NCI-H2081 treated with DMSO at 0.1 percent for 48 hours (cell line): ENCODE measurements around the gene CUX1.
"Not testable (repeated sequence)": the region's sequence is repeated elsewhere in the genome, so short reads cannot be mapped to it uniquely, and the experiment has no call there.

Experiments
- DNase-seq: peaks from one replicate; lab custom pipeline; 2025; lab: John Stamatoyannopoulos, UW

CUX1 gene

DNA sequence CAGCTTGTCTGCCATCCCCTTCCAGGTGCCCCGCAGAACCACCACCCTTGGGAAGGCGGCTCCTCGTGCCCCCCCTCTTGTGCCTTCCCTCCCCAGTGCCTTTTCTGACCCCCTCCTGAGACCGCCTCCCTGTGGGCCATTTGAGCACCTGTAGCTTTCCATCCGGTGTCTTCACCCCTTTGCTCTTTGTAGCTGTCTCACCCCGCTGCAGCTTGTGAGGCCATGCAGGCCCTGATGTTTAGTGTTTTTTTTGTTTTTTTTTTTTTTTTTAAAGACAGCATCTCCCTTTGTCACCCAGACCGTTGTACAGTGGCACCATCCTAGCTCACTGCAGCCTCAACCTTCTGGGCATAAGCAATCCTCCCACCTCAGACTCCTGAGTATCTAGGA is 52.5 kb downstream of the CUX1 start:
- no peak for DNase-seq

DNA sequence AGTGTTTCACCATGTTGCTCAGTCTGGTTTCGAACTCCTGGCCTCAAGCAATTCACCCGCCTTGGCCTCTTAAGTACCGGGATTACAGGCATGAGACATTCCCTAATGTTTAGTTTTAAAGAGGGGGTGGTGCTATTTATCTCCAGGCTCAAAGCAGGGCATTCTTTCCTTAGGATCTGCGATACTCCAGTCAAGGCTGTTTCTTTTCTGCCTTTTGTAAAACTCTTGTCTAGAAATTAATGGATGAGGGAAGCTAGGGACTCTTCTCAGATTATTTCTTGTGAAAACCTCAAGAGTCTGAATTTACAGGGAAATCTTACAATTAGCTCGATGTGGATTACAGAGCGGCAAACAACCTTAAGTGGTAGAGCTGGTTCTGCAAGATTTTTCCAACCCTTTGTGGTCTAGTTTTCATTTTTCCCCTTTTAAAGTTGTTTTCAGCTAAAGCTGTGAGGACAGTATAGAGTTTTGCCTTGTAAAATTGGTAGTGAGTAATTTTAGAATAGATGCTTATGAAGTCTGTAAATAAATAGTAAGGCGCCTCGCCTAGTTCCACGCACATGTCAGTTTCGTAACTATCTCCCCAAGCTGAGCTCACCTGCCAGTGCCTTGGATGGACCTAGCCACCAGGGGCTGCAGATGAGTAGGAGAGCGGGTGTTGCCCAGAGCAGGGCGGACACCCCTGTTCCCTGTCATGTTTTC is 53.1 kb downstream of the CUX1 start:
- no peak for DNase-seq

DNA sequence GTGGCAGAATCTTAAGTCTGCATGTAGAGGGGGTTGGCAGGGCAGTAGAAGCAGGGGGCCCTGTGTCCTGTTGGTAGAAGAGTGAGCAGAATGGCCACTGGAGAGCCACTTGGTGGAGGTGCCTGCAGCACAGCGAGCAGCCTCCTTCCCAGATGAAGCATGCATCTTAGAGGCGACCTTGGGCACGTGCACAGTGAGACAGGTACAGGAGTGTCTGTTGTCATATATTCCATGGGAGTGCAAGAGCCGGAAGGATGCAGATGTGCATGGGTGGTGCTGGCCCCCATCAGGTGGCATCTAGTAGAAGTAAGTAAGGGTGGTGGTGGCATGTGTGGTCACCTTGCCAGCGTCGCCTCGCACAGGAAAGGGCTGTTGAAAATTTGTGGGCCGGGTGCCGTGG is 53.9 kb downstream of the CUX1 start:
- no peak for DNase-seq

DNA sequence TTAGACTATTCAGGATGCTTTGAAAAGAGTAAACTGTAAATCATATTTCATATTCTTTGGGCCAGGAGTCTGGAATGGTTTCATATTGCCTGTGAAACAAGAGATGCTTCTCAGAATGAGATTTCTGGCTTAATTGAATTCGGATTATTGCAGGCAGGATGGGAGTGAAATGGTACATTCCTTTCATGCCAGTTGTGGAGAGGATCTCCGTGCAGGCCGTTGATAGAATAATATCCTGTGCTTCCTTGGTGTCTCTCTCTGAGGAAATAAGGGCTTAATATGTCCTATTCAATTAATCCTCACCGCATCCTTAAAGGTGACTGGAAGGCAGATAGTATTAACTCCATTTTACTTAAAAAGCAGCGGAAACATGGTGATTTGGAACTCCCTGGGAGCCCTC is 56.6 kb downstream of the CUX1 start:
- DNase-seq, result no peak

DNA sequence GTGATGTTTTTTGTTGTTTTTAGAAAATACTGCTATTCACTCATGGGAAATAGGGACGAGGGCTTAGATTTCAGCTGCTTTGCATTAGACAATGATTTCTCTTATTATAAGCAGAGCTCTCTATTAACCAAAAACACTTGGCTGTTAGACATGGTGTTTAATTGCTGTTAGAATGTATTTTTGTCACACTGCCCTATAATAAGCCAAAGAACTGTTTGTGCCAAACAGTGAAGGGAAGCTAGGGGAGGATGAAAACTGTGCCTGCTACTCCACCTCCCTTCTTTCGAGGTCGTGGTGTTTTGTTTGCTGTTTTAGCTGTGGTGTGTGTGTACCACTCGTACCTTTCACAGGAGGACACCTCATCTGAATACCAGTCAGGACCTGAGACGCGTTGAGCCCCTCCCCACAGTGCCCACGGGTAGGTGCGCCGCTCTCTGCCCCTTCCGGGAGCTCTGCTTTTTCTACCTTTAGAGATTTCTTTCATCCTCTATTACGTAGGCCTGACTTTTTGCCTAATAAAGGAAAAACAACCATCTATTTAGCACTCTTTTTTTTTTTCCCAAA is 57.9 kb downstream of the CUX1 start:
- DNase-seq, result no peak

DNA sequence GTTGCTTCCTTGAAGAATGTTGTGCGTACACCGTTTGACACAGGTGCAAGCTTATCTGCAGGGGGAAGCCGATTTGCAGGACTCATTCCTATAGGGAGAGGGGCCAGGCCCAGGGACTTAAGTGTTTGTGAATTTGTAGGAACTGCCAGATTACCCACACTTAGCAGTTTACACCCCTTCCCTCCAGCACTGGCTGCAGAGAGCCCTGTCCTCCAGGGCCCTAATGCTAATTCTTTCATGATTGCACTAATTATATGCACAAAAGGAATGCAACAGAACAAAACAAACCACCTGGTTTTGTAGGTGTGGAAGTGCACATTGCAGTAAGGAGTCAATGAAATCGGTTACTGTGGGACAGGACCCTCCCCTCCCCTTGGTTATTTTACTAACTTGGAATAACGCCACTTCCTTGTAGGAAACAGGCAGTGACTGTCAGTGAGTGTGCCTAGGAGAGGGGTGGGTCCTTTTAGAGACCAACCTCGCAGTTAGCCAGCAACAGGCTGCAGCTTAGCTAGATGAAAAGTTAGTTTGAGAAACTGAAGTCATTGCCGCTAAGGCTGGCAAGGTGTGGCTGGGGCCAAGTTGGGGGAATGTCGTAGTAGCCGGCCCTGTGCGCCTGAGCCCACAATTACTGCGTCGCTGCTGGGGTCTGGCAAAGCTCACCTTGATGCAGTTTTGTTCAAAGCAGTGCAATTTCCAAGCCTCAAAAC is 60.6 kb downstream of the CUX1 start:
- no peak for DNase-seq

DNA sequence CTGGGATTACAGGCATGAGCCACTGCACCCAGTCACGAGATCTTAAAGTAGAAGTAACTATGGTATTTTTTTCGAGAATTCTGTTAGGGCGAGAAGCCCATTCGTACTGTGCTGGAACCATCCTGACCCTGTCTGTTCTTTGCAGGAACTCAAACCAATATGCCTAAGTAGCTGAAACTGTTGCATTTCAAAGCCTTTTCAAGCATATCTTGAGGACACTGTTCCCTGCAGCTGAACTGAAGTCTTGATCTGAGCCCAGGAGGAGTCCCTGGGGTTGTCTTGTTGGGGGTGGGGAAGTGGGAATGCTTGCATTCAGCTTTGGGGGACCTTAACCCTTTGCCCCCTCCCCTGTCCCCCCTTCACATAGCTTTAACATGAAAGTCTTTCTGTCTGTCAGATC is 61.5 kb downstream of the CUX1 start:
- no peak for DNase-seq

DNA sequence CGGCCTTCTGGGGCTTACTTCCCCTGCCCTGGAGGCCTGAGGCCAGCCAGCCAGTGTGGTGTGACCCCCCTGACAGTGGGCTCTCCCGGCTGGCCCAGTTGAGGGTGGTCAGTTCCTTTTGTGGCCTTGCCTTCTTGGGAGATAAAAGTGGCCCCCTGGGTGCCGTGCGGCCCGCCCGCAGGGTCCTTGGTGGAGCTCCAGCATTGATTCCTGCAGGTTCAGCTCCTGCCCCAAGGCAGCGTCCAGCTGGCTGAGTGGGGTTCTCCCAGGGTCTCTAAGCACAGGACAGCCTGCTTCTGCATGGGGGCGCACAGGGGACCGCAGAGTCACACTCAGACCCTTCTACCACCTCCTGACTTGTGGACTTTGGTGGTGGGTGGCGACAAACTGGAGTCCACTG is 62.1 kb downstream of the CUX1 start:
- no peak for DNase-seq

DNA sequence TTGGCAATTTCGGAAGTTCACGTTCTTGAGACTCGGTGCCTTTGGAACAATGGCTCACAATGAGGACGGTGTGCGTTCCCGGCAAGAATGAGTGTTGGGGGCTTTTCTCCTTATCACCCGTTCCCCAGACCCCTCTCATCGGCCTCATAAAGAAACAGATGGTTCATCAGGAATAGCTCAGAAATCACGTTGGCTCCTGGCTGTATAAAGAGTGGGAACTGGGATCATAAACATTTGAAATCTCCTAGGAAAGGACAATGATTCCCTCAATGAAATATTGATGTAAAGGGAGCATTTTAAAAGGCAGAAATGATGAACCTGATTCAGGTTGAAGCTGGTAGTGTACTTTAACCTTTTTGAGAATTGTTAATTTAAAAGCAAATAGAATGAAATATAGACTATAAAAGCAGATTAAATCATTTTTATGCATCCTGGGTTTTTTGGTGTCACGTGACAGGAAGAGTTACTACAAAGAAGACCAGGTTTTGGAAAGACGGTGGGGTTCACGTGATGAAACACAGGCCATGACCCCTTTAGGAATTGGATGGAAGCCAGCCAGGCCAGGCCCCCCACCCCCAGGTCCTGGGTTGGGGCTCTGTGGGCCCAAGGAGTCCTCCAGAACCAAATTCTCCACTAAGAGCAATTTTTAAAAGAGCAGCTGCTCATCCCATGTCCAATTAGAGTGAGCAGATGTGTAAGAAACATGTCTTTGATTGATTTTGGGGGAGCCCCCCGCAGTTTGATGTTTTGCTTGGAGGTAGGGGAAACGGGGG is 63.0 kb downstream of the CUX1 start:
- no peak for DNase-seq

DNA sequence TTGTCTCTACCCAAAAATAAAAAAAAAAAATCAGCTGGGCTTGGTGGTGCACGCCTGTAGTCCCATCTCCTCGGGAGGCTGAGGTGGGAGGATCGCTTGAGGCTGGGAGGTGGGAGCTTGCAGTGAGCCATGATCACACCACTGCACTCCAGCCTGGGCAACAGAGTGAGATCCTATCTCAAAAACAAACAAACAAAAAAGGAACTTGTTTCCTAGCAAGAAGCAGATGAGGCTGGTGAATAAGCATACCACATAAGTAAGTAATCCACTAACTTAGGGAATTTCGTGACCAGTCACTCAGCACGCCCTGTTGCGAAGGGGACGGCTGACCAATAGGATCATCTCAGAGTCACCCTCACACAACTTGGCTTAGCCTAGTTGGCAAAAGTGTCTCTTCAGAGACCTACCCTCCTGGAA is 64.6 kb downstream of the CUX1 start:
- no peak for DNase-seq

DNA sequence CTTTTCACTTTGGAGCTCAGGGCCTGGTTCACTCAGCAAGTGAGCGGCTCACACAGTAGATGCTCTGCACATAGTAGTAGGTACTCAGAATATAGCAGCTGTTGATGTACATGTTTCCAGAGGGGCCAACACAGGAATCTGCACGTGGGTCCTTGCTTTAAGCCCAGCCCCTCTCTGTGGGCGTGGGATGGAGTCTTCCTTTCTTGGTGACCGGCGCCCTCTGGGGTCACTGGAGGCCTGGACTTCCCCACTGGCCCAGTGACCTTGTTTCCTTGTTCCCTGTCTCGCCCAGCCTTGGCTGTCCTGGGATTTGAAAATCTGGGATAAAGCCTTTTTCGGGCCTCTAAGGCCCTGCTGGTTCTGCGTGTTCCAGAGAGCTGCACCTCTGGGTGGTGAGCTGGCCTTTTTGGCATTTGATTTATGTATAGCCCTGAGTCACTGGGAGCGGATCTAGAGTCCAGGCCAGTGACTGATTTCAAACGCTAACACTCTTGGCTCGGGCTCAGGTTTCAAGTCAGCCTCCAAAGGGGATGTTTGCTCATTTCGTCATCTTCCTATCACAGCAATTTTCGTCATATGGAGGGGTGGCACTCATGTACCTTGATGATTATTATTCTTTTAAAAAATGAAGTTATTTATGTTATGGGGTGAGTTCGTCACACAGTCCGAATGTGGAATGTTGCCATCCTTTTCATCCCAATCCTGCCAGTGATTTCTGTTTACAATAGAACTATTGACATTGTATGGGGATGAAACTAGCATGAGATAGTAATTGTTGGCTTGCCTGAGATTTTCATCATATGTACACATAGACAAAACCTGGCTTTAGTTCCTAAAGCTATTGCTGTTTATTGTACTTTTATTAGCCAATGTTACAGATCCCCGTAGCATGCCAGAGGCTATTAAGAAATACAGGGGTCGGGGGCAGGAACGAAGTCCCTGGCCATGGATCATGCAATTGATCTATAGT is 65.5 kb downstream of the CUX1 start:
- peak; percentile 80 for DNase-seq

DNA sequence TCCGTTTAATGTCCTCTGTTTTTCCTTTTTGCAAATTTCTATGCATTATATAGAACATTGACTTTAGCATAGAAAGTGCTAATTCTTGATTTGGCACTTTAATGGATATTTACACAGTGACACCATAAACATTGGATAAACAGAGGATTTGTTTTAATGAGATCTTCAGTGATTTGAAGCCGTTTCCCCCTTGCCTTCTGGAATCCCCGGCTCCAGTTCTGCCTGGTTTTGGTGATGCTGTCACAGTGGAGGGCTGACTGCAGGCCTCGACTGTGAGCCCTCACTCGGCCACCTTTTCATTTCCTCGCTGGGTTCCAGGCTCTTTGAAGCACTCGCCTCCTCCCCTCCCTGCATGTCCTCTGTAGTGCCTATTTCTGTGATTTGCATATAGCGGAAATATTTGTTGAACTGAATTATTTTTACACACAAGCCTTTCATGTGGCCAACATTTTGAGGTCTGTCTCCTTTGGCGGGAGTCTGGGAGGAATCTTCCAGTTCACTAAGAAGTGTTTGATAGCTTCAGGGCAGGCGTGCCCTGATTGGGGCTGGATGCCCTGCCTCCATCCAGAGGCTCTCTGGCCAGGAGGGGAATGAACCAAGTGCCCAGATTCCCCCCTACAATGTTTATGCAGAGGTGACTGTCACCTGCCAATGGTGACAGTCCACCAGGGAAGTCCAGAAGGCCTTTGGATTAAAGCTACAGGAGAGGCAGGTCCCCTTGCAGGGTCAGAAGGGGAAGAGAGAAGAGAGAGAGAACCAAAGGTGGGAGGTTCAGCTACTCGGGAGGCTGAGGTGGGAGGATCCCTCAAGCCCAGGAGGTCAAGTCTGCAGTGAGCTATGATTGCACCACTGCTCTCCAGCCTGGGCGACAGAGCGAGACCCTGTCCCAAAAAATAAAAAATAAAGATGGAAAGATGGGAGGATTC is 67.5 kb downstream of the CUX1 start:
- no peak for DNase-seq

DNA sequence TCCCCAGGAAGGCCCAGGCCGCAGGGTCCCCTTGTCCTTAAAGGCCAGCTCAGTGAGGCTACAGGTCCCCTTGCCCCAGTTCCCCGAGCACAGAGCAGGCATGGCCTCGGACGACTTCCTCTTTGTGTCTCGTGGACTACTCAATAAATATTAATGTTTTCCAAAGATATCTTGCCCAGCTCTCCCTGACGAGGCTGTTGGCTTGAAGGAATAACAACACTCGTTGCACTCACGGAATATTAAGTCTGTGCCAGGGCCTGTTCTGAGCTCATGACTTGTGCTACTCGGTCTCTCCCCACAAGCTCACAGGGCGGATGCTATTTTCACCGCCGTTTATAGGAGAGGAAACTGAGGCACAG is 68.2 kb downstream of the CUX1 start:
- no peak for DNase-seq

DNA sequence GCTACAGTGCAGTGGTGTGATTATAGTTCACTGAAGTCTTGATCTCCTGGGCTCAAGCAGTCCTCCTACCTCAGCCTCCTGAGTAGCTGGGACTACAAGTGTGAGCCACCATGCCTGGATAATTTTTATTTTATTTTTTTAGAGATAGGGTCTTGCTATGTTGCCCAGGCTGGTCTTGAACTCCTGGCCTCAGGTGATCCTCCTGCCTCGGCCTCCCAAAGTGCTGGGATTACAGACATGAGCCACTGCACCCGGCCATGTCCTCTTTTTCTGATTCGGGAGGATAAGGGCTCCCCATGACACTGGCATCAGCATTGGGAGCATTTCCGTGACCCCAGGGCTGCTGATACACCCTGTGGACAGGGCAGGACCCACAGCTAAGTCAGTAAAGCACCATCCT is 69.9 kb downstream of the CUX1 start:
- not testable (repeated sequence) for DNase-seq

DNA sequence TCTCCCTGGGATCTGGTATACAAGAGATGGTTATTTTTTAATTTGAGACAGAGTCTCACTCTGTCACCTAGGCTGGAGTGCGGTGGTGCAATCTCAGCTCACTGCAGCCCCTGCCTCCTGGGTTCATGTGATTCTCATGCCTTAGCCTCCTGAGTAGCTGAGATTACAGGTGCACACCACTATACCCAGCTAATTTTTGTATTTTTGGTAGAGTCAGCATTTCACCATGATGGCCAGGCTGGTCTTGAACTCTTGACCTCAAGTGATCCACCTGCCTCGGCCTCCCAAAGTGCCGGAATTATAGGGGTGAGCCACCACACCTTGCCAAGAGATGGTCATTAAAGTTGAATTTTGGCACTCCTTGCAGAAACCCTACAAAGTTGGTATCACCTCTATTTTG is 71.1 kb downstream of the CUX1 start:
- not testable (repeated sequence) for DNase-seq

DNA sequence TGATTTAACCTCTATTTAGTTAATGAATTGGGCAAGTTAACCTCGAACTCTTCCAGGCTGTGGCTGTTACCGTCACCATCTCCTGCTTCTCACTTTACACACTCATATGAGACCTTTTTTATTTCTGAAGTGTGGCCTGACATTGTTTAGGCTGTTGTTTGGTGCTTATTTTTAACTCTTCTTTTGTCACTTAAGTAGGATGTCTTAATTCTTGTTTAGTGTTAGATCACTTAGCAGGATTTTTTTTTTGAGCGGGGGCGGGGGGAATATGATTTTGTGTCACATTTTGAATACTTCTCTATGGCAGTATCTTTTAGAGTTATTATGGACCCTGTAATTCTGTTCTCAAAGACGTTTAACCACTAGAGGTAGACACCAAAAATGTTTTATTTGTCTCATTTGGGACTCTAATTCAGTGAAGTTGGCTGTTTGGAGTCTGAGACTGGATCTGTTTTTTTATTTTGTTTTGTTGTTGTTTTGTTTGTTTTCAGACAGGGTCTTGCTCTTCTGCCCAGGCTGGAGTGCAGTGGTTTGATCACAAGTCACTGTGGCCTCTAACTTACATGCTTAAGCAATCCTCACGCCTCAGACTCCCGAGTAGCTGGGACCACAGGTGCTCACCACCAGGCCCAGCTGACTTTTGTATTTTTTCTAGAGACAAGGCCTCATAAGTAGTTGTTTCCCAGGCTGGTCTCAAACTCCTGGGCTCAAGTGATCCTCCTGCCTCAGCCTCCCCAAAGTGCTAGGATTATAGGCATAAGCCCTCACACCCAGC is 73.5 kb downstream of the CUX1 start:
- DNase-seq, result no peak

DNA sequence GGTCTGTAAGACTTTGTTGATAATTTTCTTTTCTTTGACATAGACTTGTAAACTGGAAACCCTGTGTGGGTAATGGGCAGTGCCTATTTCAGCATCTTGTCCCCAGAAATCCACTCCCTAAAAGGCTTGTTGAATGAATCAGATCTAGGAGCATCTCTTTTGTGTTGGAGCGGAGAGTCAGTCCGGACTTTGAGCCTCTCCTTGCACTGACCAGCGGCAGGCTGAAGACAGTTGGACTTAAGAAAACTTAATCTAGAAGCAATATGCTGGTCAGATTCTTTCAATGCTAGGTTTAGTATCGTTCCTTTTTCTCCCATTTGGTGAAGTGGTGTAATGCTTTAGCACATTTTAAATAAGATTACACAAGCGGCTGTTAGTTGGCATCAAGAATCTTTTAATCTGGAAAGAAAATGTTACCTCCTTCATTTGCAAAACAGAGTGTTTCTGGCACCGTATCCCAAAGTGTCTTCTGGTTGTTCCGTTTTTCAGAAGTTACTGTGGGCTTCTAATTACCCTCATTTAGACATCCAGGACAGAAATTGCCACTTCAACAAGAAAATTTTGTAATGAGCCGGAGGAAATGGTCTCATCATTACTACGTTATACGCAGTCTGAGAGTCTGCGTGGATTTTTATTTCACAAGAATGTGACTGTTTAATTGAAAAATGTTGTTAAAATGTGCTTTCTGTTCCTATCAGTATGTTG is 74.7 kb downstream of the CUX1 start:
- no peak for DNase-seq

DNA sequence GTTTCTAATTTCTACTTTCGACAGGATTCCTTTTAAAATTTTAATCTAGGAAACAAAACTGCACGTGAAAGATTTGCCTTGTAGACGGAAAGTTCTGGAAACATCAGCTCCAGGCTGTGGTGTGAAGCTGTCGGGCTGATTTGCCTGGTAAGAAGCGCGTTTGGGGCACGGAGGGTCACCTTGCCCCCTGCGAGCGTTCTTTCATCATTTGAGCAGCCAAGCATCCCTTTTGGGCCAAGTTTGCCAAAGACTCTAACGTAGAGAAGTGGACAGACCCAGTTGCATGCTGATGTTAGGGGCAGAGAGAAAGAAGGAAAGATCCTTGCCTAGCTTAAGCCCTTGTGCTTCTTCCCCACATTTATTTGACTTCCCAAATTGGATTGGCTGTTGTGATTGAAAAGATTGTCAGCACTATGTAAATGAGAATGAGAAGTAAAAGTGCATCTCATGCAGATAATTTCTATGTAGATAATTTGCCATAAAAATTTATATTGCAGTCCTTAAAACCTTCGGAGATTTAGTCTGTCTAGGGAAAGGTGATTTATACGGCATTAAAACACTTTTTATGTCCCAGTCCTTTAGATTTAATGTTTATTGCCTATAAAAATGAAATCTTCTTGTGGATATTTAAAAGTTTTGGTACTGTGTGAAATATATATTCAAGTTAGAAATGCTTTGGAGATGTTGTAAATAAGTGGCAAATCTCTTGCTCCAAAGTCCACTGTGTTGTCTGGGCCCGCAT is 76.1 kb downstream of the CUX1 start:
- DNase-seq, result no peak
